HG02938 (cell line): Measurements from ENCODE around the gene SOD3.

Experiments
- ATAC-seq: cut with Tn5 transposase; IDR thresholded peaks from one replicate; pipeline ENCODE4 v1.9.1; 2021; ENCODE audit warnings: mild to moderate bottlenecking, moderate library complexity; ENCODE audit not compliant: unreplicated experiment

The SOD3 gene

DNA sequence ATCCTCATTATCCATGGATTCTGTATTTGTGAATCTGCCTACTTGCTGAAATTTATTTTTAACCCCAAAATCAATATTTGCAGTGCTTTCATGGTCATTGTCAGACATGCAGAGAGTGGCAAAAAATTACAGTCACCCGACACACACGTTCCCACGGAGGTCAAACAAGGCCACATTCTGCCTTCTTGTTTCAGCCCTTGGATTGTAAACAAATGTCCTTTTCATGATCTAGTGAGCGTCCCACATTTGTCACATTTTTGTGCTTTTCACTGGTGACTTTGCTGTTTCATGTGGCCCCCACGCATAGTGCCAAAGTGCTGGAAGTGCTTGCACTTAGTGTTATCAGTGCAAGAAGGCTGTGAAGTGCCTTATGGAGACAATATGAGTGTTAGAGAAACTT lies 45.0 kb downstream of the SOD3 start:
- ATAC-seq, result no peak

DNA sequence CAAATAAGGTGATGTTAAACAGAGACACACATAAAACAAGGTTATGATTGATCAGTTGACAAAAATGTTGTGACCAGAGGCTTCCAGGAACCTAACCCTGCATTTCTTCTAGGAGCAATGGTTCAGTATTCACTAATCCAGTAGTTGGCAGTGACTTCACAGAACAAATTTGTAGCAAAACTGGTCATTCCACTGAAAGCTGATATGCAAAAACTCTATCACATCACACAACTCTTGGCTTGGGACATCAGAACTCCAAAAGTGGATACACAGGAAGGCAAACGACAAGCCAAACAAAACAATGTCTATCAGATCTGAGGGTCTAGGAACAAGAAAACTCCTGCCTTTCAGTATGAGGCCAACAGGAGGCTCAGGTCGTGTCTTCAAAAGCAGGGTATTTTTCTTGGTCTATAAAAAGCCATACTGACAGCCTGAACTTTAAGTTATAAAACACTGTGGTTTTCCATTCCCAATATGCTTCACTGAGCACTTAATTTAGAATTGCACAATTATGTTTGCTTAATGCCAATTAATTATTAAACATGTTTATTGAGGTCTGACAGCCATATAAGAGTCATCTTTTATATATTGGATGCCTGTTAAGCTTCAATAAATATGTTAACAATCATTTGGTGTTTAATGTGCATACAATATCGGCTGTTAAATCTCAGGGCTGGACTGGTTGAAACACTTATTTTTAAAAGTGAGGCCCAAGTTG lies 45.6 kb downstream of the SOD3 start:
- ATAC-seq, result no peak

DNA sequence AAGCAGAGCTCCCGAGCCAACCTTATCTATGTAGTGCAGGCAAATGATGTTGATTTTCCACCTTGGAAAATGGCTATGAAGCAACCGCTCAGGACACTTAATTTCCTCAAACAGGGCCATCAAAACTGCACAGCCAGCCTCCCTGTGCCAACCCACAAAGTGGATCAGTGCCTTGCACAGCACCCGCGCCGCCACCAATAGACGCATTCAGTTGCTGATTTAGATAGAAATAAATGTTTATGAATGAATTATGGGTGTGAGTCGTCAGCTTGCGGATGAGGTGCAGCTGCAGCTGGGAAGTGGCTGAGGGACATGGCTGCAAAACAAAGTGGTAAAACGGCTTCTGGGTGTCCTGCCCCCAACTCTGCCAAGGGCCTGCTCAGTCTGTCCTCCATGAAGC lies 47.0 kb downstream of the SOD3 start:
- no peak for ATAC-seq

DNA sequence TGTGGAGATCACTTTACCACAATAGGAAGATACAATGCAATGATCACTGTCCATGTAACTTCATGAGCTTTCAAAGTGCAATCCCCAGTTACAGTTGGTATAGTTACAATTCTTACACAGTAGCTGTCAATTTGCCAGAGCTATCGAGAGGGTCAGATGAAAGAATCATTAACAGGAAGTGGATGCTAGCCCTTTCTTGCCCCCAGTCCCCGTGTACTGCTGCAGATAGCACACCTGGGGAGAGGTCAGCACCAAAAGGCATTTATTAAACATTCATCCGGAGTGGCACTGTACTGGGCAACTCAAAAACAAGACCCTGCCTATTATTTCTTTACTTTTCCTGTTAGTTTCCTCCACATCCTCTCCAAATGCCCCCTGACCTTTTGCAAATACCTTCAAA lies 47.7 kb downstream of the SOD3 start:
- ATAC-seq, result no peak

DNA sequence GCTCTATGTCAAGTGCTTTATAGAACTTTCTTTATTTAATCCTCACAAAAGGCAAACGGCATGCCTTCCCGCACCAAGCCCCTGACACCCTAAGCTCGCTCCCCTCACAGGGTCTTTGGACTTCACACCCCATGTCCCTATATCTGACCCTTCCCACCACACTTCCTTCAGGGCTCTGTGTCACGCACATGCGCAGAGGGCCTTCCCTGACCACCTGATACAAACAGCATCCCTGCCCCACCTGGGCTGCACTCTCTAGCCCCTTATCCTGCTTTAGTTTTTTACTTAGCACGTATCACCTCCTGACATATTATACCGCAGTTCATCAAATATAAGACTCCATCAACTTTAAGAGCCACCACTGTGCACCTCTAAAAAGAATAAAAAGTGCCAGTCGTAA lies 49.8 kb downstream of the SOD3 start:
- no peak for ATAC-seq

DNA sequence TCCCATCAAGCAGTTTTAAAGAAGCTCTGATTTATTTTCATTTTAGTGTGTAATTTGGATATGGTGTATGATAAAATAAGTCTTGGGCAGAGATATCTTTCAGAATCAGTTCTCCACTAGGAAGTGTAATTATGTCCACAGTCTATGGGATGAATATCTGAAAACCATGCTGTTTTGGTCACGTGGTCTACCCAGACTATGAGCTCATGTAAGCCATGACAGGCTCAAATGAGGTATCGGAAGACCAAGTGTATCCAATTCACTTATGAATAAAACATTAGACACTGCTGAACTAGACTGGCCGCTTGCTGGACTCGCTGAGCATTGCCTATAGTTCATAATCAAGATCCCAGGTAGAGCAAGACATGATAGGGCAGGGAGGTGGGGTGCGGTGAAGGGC lies 50.5 kb downstream of the SOD3 start:
- no peak for ATAC-seq

DNA sequence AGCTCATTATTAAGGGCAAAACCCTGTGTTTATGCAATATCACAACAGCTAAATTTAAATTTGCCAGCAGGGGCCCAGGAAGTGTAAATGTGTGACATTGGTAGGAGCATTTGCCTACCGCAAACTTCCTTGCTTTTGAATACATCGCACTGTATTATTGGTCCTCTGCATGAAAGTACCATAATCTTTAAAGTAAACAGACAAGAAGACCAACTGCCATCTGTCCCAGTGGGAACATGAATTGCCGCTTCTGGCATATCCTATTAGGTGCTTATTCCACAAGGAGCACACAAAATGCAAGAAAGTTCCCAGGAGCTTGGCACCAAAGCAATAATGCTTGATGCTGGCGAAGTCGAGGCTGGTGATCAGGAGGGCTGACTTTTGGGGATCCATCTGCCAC lies 51.3 kb downstream of the SOD3 start:
- ATAC-seq, result no peak

DNA sequence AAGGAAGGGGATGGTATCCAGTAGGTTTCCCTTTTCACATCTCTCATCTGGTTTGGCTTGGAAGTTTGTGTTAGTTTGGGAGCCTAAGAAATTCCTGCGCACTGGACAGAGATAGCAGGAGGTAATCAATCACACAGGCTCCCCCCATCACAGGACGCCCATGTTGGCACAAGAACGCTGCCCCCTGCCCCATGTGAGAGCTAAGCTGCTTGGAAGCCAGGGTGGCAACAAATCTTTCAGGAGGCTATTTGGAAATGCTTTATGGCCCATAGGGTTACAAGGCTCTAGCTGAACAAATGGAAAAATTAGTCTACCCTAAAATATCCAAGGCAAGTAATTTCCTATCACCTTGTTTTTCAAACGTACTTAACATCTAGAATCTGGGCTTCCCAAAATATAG lies 54.0 kb downstream of the SOD3 start:
- ATAC-seq, result no peak

DNA sequence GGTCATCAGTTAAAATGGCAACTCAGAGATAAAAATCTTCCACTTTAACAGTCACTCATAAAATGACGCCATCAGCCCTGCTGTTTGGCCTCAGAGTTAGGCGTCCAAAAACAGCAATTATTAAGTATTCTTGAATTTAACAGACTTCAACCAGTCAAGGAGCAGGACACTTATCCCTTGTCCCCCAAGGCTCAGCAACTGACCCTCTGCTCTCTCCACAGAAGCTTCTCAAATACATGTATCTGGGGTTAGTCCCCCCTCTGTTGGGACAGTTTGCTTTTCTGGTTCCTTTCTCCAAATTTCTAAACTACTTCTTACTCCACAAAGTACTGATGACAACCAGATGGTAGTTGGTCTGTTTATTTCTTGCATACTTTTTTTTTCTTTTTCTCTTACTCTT lies 54.4 kb downstream of the SOD3 start:
- no peak for ATAC-seq
